ENCODE data around the gene TMEM240. TPM values are rescaled to one million over a fixed set of nuclear protein-coding genes. Genes with fewer than 3 reads are reported as not detected.

The TMEM240 gene
- total and polyA plus RNA-seq, 2 of the 8 experiments (the other 6 are each of a cell fraction or from before 2014, with no cell fraction given), result 3.6 to 5.7 TPM

GRCh38 chr1:1565340-1565739 lies 24.9 kb upstream of the TMEM240 start:
- Histone ChIP-seq H4K8ac (ENCODE audit: extremely low read depth, insufficient read depth, low read length) (no peak overlapping the region), H3K9me3 (ENCODE audit: insufficient read depth in 2 of 2, low read depth in 1 of 2, low read length in 1 of 2) (no peaks in the 10 kb centered on the region), H2BK120ac (replicated peaks; ENCODE audit: low read depth, low read length) (no peak overlapping the region), H2AK5ac (ENCODE audit: low read depth, low read length) (no peak overlapping the region), H3K9ac (replicated peaks in 1 of 4; ENCODE audit: extremely low read depth in 1 of 4, low read depth in 3 of 4, low read length in 3 of 4) (no peak overlapping the region), H3K4me2 (ENCODE audit: insufficient read depth in 1 of 2, low read depth in 2 of 2, low read length in 2 of 2) (no peak overlapping the region), H3K18ac (ENCODE audit: extremely low read depth, low read length) (no peak overlapping the region), H2BK12ac (ENCODE audit: low read depth, low read length) (no peak overlapping the region; the same call in 1 of the 2 replicates), H3K23ac (ENCODE audit: insufficient read length) (no peak overlapping the region), H4K5ac (ENCODE audit: insufficient read length, low read depth, low read length) (no peak overlapping the region), H3K14ac (ENCODE audit: insufficient read length) (no peak overlapping the region), H3K36me3 (ENCODE audit: control insufficient read depth in 2 of 4, insufficient read depth in 4 of 4, low read length in 3 of 4) (peaks cover 16 to 56% (median 28%) of the 10 kb centered on the region in 4 experiments), H4K91ac (replicated peaks; ENCODE audit: insufficient read length, low read length) (no peak overlapping the region), H3K4ac (replicated peaks; ENCODE audit: insufficient read length, low read depth, low read length) (no peak overlapping the region), H3K79me1 (ENCODE audit: low read depth, low read length) (peaks cover 7% of the 10 kb centered on the region), H2AFZ (ENCODE audit: low read length) (no peak overlapping the region), H2BK20ac (ENCODE audit: low read length) (no peak overlapping the region), H3K56ac (replicated peaks; ENCODE audit: insufficient read length, low read depth, low read length) (no peak overlapping the region), H2BK15ac (ENCODE audit: low read length) (no peak overlapping the region), H3K79me2 (ENCODE audit: control insufficient read depth in 1 of 2, insufficient read depth in 2 of 2, low read length in 2 of 2) (peaks cover 39 to 78% of the 10 kb centered on the region in 2 experiments), H3K4me1 (replicated peaks in 1 of 4; ENCODE audit: control insufficient read depth in 3 of 4, insufficient read depth in 4 of 4, low read length in 3 of 4) (peaks cover 0 to 6% (median 2%) of the 10 kb centered on the region in 4 experiments; a peak in 2 of 7 replicates), H3K27me3 (replicated peaks in 1 of 4; ENCODE audit: control insufficient read depth in 3 of 4, extremely low read depth in 1 of 4, insufficient read depth in 3 of 4, low read length in 3 of 4) (no peaks in the 10 kb centered on the region), H2BK5ac (ENCODE audit: low read depth, low read length) (no peak overlapping the region), H3K4me3 (ENCODE audit: extremely low read depth in 1 of 4, insufficient read depth in 2 of 4, low read depth in 3 of 4, low read length in 4 of 4) (no peak overlapping the region), H4K20me1 (replicated peaks in 1 of 2; ENCODE audit: control insufficient read depth in 1 of 2, insufficient read depth in 2 of 2, low read length in 2 of 2) (peaks cover 34 to 44% of the 10 kb centered on the region in 2 experiments), H3K23me2 (ENCODE audit: low read depth, low read length) (peaks cover 2% of the 10 kb centered on the region; the same call in 1 of the 2 replicates), H3K27ac (ENCODE audit: low read depth, low read length) (no peak overlapping the region; the same call in 1 of the 2 replicates)
- FAIRE-seq (no peak), DNase-seq (ENCODE audit: low read depth in 1 of 2, low spot score in 2 of 2) (no peak)
- WGBS, 2 experiments (ENCODE audit: extremely low coverage in 1 of 2, insufficient coverage in 1 of 2, insufficient read length in 1 of 2, insufficient replicate concordance in 2 of 2, low coverage in 1 of 2, low lambda C conversion rate in 2 of 2, missing lambda C conversion rate in 1 of 2), result 96% methylated on average over 10 of the region's 10 CpGs; no CpG with 5 or more reads in 1 of the 2 experiments
- ChIA-PET POLR2A (ENCODE audit: partially characterized antibody) (interaction anchor here (0.6 to 21.2 kb wide), 6 partner anchors 9 to 779 kb away, joined by 3 to 367 read pairs (median 4); no protein-coding TSS in a partner anchor), CTCF (ENCODE audit: partially characterized antibody) (interaction anchor here (1.1 to 2.9 kb wide), 2 partner anchors 10 to 22 kb away, joined by 3 to 15 read pairs; no protein-coding TSS in a partner anchor)
- no peak for TF ChIP-seq SIX5 (IDR thresholded peaks at IDR 0.05; ENCODE audit: low read depth, low read length)
- TF ChIP-seq NRF1 (IDR thresholded peaks at IDR 0.05; ENCODE audit: low read depth, low read length), result no peak
- no peak for TF ChIP-seq RAD21 (IDR thresholded peaks at IDR 0.05 in 1 of 2, conservative IDR thresholded peaks at IDR 0.05 in 1 of 2; ENCODE audit: low read depth in 2 of 2, low read length in 2 of 2)
- no peak for TF ChIP-seq CREB1 (IDR thresholded peaks at IDR 0.05)
- no peak for TF ChIP-seq POLR2A (IDR thresholded peaks at IDR 0.05; ENCODE audit: control extremely low read depth in 1 of 2, low read depth in 2 of 2, low read length in 2 of 2)
- TF ChIP-seq CBX8 (IDR thresholded peaks at IDR 0.05; ENCODE audit: borderline replicate concordance, low read depth, low read length), result no peak
- TF ChIP-seq TEAD4 (IDR thresholded peaks at IDR 0.05; ENCODE audit: low read depth, low read length), result no peak
- no peak for TF ChIP-seq SRF (IDR thresholded peaks at IDR 0.05; ENCODE audit: low read depth, low read length)
- no peak for TF ChIP-seq BACH1 (IDR thresholded peaks at IDR 0.05; ENCODE audit: low read length)
- TF ChIP-seq ATF2 (IDR thresholded peaks at IDR 0.05; ENCODE audit: low read length), result no peak
- TF ChIP-seq RFX5 (IDR thresholded peaks at IDR 0.05; ENCODE audit: borderline replicate concordance, low read depth, low read length), result no peak
- TF ChIP-seq SUZ12 (IDR thresholded peaks at IDR 0.05; ENCODE audit: low read length), result no peak
- TF ChIP-seq SAP30 (IDR thresholded peaks at IDR 0.05; ENCODE audit: insufficient read depth, insufficient replicate concordance, low read length), result no peak
